Cerebellar cortex (tissue), 1 donor: ENCODE results near the gene STAT6.

Experiments
- DNase-seq: peaks from one replicate; pipeline ENCODE4 v3.0.0-alpha.2; 2015; ENCODE audit warnings: low spot score

The STAT6 gene

DNA sequence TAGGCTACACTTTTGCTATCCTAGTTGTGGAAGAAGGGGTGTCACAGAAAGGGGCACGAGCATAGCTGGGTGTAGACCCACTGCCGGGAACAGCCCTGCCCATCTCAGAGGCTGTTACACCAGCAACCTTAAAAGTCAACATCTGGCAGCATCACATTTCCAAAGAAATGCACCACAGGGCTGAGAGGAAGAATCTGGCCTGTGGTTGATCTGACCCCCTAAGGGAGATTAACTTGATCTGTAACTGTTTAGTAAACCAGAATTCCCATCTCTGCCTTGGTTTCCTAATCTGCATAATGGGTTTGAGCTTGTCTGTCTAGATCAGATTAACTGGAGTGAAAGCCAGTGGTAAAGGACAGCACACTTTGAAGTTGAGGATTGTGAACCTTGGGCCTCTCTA lies 34.9 kb upstream of the STAT6 start:
- no peak for DNase-seq

DNA sequence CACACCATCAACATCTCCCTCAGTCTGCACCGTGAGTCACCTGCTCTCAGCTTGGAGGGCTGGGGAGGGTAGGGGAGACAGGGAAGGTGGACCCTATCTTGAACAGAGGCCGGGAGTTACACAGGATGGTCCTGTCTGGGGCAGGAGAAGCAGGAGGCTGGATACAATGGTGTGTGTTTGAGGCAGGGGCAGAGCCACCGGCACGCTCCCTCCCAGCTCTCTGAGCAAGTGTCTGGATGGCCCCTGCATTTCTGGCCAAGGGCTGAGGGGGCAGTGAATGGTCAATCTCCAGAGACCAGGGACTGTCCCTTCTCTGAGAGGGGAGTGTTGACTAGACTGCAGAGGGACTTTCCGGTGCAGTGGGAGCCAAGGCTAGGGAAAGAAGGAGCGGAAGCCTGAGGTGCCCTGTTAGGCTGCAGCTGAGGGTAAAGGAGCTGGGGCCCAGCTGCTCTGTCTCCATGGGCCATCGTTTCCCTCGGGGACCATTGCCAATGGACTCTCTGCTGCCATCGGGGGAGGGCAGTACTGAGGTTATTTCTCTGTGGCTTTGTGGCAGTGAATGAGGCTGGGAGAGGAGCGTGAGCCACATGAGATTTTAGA lies 34.4 kb upstream of the STAT6 start:
- DNase-seq, result no peak

DNA sequence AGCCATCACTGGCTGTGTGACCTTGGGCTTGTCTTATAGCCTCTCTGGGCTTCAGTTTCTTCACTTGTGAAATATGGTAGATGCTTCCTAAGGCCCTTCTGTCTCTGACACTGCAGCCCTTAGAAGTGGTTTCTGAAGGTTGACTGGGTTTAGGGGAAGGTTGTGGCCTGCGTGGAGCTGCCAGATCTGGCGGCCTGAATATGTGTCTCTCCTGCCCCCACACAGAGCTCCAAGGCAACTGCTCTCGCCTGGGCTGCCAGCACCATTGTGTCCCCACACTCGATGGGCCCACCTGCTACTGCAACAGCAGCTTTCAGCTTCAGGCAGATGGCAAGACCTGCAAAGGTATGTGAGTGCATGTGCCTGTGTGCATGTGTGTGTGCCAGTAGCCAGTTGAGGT lies 32.3 kb upstream of the STAT6 start:
- DNase-seq, result peak; percentile 63

DNA sequence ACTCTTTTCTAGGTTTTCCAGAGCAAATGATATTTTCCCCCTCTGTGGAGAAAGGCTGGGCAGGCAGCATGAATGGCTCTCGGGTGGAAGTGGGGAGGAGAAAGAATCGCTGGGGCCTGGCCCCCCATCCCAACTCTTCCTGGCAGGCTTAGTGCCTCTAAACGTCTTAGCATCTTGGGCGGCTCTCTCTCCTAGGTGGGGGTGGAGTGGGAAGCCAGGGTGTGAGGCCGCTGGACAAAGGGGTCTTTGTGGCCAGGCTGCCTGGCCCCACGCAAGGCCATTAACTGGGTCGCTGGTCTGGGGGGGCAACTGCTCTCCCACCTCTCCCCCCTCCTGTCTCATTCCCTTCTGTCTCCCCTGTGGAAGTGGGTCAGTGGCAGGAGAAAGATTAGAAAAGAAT lies 31.6 kb upstream of the STAT6 start:
- DNase-seq, result no peak

DNA sequence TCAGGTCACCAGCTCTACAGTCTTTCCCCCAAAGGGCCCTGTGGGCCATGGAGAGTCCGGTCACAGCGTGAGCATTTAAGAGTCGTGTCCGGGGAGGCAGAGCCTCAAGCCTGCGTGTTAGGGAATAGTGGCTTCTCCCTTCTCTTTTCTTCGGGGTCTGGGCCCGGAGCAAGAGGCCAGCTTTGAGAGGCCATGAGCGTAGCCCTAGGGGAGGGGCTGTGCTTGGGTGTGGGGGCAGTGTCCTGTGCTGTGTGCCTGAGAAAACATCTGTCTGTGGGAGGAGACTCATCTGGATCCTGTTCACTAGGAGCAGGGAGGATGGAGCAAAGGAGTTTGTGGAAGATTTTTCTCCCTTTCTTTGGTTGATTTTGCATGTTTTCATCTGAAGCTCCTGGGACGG lies 31.0 kb upstream of the STAT6 start:
- DNase-seq, result no peak

DNA sequence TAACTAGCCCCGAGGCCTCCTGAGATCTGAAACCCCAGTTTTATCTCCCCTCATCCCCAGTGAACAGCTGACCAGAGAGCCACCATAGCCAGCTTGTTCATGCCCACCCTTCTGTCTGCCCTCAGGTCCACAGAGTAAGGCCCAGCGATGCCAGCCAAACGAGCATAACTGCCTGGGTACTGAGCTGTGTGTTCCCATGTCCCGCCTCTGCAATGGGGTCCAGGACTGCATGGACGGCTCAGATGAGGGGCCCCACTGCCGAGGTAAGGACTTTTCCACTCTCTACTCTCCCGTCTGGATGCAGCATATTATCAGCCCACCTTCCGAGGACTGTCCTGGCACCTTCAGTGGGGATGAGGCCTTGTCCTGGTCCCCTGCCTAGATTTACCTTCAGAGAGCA lies 30.1 kb upstream of the STAT6 start:
- no peak for DNase-seq

DNA sequence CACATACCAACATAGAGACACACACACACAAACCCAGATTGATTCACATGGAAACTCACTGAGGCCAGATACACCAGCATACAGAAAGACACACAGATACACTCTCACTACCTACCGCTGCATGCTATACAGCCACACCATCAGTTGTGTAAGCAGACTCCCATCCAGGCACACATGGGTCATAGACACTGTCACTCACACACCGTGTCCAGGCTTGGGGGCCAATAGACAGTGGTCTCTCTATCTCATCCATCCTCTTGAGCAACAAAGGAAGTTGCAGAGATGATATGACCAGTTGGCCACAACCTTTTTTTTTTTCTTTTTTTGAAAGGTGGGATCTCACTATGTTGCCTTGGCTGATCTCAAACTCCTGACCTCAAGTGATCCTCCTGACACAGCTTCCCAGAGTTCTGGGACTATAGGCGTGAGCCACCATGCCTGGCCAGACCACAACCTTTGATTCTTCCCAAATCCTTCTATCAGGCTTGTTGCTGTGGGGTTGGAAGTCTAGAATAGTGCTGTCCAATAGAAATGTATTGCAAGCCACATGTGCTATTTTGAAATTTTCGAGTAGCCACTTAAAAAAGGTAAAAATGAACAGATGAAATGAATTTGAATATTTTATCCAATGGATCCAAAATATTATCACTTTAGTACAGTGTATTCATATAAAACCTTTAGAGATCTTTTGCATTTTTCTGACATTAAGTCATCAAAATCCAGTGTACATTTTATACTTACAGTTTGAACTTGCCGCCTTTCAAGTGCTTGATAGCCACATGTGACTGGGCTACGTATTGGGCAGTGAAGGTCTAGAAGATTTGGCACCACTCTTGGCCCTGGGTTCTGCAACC lies 28.9 kb upstream of the STAT6 start:
- DNase-seq, result no peak

DNA sequence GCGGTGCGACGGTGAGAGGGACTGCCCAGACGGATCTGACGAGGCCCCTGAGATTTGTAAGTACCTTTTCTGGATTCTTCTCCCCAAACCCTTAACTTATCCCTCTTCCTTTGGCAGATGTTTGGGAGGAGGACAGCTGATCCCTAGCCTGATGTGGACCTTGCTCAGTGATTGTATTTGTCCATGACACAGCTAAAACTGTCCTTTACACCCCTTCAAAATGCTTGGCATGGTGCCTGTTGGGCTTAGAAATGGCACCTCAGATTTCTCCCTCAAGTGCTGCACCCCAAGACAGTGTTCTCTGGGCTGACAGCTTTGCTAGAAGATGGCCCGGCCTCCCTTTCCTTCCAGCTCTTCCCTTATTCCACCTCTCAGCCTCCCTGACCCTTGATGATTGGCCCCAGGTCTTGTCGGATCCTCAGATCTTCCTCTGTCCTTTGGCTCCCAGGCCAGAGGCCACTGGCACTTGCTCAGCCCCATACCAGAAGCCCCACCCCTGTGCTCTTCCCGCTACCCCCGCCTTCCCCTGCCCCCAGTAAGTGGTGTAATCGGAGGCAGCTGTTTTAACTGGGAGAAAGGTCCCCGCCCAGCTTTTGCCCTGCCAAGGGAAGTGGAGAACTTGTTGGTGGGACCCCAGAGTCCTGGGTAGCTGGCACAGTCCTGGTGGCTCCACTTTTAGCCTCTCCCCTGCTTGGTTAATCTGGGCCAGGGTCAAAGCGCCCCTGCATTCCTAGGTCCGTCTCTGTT lies 27.5 kb upstream of the STAT6 start:
- DNase-seq, result no peak

DNA sequence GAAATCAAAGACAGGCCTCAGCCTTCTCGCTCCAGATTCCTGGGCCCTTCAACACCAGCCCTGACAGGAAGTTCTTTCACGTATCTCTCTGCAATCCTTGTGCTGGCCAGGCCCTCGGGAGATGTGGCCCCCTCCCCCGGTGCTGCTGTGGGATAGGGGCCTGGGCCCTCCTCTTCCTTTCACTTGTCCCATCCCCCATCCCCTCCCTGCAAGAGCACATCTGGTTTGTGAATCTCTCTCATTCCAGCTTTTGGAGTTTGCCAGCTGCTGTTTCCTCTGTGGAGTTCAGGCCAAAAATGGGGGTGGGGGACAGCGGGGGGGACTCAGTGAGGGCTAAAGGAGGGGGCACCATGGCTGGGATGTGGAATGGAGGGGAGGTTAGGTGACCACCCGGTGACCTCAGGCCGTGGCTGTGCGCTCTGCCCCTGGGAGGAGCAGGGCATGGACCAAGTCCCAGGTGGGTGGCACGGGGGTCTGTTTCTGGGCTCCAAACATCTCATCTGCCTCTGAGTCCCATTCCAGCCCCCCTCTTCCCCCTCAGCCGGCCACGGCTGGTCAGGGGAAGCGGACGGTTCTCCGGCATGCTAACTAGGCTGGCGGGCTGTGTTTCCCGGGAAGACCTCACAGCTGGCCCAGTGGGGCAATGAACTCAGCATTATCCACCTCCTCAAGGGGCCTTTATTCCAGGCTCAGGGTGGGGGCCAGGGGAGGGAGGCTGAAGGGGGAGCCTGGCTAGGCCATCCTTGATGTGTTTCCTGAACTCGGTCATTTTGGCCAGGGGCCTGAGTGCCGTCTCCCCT lies 24.6 kb upstream of the STAT6 start:
- no peak for DNase-seq

DNA sequence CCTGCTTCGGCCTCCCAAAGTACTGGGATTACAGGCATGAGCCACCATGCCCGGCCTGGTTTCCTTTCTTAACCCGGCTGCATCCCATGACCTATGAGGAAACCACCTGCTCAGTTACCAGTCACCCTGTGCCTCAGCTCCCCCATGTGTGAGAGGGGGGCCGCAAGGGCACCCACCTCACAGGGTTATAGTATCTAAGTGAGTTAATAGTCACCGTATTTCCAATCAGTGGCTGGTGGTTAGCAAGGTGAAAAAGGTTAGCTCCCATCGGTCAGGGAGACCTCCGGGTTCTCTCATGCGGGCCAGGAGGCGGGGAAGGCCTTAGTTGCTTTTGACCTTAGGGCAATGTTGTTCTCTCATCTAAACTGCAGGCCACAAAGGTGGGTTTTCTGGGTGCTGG lies 23.8 kb upstream of the STAT6 start:
- no peak for DNase-seq

DNA sequence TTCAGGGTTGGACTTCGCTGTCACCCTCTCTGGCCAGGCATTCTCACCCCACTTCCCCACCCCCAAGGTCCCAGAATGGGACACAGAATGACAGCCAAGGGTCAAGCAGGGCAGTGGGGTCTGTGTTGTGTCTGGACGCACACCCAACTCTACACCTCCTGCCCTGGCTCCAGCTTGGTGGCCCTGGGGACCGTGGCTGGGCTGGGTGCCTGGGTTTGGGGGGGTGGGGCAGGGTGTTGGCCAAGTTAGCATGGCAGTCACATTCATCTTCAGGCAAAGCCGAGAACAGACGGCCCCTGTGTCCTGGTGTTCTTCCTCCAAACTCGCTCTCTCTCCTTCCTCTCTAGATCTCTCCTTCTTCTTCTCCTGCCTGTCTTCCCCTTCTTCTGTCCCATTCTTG lies 22.8 kb upstream of the STAT6 start:
- no peak for DNase-seq

DNA sequence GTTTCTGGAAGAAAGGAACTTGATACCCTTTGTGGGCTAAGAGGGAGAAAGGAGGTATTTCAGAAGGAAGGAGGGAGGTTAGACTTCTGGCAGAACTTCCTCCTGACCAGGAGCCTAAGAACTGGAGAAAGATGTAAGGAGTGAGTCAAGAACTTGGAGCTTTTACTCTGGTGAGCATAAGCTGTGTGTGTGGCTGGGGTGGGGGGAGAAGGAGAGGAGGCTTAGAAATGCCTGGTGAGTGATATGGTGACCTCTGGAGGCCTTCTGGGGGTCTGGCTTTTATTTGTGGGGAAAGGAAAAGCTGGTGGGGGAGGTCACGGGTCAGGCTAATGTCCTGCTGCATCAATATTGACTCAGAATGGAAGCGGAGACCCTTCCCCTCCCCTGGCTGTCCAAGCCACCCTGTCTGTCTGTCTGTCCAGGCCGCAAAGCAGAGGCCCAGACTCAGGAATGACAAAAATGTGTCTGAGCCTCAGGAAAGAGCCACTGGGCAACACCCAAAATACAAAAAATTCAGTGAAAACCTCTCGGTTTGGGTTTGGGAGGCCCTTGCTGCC lies 21.9 kb upstream of the STAT6 start:
- DNase-seq, result no peak

DNA sequence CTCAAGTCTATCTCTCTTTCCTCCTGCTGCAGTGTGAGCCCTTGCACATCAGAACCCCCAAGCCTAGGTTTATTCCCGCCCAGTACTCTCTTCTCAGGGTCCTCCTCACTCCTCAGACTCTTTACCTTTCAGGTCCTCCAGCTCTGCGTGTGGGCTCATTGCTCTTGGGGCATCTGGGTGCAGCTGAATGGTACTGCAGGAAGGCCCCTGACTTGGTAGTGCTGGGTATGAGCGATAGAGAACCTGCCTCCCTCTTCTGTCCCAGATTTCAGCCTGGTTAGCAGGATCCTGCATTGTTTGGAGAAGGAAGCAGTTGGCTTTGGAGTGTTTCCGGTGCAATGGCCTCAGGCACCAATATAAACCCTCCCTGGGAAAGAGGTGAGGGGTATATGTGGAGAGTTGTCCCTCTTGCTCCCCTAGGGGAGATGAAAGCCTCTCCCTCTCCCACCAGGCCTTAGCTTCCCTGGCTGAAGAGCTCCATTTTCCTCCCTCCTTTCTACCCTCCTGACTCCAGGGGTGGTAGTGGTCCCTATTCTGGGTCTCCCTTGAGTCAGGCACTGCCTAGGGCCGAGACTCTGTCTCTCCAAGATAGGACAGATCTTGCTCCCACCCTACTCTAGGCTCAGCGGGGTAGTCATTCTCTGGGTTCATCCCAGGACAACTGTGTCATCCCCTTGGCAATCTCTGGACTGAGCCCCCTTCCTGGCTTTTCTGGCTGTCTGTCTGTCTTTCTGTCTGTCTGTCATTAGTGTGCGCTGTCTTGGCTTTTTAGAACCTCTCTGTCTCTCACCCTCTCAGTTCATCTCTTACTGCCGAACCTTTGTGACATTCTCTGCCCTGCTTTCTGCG lies 21.0 kb upstream of the STAT6 start:
- no peak for DNase-seq

DNA sequence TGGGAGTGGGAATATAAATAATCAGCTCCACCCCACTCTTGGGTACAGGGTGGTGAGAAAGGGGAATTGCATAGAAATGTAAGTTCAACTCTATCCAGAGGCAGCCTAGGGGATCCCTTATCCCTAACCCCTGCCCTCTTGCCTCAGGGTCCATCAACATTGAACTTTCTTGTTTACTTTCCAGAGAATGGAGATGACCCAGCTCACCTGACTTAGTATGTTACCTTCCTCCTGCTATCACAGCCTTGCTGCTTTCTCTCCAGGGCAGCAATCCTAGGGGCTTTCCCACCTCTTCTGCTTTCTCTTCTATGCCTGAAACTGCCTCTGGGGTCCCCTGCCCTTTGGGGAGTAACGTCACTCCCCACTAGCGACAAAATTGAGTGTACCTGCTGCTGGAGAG lies 19.8 kb upstream of the STAT6 start:
- DNase-seq, result no peak

DNA sequence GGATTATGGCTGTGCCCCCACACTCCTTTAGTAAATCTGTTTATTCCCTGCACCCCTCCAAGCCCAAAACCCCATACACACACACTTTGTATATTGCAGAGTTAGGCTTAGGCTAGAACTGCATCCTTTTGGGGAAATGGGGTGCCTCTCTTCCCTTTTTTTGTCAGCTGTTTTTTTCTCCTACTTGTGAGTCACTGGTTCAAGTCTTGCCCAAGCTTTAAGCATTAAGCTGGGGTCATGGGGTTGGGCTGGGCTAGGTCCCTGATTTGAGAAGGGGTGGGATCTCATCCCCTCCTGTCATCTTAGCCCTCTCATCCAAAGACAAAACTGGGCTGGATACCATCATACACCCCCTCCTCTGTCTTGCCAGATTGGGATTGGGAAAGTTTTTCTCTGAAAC lies 18.7 kb upstream of the STAT6 start:
- no peak for DNase-seq

DNA sequence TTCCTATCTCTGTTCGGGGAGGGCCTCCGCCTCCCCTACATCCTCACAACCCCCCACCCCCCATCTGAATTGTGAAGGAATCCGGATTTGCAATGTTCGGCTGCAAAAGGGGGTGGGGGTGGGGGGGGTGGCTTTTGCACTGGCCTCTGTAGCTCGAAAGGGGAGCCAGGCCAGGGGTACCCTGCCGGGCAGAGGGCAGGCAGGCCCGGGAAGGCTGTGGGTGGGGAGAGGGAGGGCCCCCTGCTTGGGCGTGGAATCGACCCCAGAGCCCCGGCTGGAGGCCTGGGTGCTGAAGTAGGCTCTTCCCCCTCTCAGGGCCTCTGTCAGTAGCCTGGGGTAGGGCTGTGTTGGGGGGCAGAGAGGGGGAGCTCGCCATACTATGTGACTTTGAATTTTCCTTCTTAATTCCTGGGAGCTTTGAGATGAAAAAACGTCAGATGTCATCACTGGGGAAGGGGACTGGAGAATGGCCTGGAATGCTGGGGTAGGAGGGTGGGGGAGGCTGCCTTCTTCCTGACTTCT lies 18.2 kb upstream of the STAT6 start:
- DNase-seq, result no peak

DNA sequence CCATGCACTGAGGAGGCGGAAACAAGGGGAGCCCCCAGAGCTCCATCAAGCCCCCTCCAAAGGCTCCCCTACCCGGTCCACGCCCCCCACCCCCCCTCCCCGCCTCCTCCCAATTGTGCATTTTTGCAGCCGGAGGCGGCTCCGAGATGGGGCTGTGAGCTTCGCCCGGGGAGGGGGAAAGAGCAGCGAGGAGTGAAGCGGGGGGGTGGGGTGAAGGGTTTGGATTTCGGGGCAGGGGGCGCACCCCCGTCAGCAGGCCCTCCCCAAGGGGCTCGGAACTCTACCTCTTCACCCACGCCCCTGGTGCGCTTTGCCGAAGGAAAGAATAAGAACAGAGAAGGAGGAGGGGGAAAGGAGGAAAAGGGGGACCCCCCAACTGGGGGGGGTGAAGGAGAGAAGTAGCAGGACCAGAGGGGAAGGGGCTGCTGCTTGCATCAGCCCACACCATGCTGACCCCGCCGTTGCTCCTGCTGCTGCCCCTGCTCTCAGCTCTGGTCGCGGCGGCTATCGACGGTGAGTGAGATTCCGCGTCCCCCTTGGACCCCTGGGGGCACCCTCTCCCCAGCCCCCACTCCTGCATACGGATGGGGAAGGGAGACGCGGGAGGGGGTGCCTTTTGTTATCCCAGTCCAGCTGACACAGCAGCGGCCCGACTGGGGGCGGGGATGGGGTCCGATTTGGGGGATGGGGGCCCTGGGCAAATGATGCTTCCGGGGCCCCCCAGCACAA lies 17.5 kb upstream of the STAT6 start:
- no peak for DNase-seq

DNA sequence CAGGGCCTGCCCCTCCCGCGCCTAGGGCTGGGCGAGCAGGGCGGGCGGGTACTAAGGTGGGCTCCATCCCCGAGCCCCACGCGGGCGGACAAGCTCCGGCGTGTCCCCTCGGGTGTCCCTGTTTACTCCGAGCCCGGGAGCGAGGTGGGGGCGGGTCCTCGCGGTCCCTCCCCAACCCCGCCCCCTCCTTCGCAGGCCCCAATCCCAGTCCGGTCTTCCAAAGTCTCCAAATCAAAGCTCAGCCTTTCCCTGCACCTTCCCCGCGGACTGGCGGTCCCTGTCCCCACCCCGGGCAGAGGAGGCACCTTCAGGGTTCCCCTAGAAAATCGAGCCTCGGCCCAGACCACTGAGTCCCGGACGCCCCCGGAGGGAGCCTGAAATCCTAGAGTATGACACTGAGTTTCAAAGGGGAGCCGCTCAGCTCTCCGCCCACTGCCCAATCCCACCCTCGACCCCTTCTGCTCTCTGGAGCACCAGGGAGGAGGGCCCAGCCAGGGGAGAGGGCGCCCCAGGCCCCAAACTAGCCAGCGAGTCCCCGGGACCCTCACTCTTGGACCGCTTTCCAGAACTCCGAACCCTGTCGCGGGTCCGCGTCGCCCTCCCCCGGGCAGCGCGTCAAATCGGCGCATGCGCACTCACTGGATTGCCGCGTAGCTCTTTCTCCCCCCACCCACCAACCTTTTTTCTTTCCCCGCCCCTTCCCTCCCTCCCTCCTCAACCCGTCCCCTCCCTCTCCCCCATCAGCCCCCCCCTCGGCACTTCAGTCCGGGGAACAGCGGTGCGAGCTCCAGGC lies 16.8 kb upstream of the STAT6 start, which contains the start of gene LRP1:
LRP1 (plus strand) TSS at position 758 of the 793 bp plus-strand sequence. CDS start 482 bp downstream, outside the sequence.
- DNase-seq, result peak; percentile 93

DNA sequence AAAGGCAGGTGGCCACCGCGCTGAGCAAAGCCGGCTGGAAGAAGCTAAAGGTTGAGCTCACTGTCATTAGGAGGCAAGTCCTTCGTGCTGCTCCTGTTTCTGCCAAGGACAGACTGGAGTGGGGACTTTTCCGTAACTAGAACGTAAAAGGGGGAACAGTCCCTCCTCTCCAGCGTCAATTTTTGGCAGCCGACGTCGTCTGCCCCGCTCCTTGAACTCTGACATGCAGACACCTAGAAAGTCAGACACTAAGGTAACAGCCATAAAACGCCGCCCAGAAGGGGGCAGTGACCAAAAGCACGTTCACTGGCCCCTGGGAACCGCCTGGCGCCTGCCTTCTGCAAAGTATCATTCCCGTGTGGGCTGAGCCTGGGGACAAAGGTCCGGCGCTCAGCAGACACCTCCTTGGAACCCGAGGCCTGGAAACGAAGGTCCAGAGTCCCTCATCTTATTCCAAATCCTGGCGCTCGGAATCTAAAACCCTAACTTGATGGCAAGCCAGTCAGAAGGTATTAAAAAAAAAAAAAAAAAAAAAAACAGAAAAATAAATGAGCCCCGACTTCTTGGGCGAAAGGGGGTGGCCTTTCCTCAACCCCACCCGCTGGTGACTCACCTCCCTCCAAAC lies 16.1 kb upstream of the STAT6 start:
- peak; percentile 77 for DNase-seq
